H4 (cell line): ENCODE measurements around the gene GGN. TPM values are rescaled to one million over a fixed set of nuclear protein-coding genes. Genes with fewer than 3 reads are reported as not detected.

ENCODE experiments used
- total RNA-seq: library from RNA; depleted of rRNA; stranded (reverse); fragments of >200 nt; shearing (Covaris generic); gene quantifications from 2 replicates; pipeline ENCODE4 v1.2.3, GENCODE V29; 2014; rRNA removed

GGN gene
- total RNA-seq, 1 experiment from 2014 or later, result 0.08 TPM

Other genes starting within 250 kb of the GGN start
- 5.1 and 7.2 TPM in 2 replicates for gene DPF1, start 163.8 kb downstream of the GGN start, total RNA-seq
- gene PPP1R14A, start 131.7 kb downstream of the GGN start, total RNA-seq, result not detected in 2 replicates
- gene SPINT2, start 123.5 kb downstream of the GGN start, total RNA-seq, result 1.1 TPM in 1 of 2 replicates, not detected in the other
- gene C19orf33, start 83.8 kb downstream of the GGN start, total RNA-seq, result 2.7 TPM in 1 of 2 replicates, not detected in the other
- 138 and 146 TPM in 2 replicates for gene YIF1B, start 72.1 kb downstream of the GGN start, total RNA-seq
- 0.04 TPM in 1 of 2 replicates, not detected in the other for gene KCNK6, start 68.2 kb downstream of the GGN start, total RNA-seq
- gene CATSPERG, start 52.2 kb downstream of the GGN start, total RNA-seq, result 2.0 TPM in 1 of 2 replicates, not detected in the other
- gene PSMD8, start 13.5 kb downstream of the GGN start, total RNA-seq, result 743 and 838 TPM in 2 replicates
- 0.10 and 1.4 TPM in 2 replicates for gene SPRED3, start 663 bp upstream of the GGN start, total RNA-seq
- 15.6 and 19.7 TPM in 2 replicates for gene FAM98C, start 15.1 kb upstream of the GGN start, total RNA-seq
- 0.62 TPM in 1 of 2 replicates, not detected in the other for gene RASGRP4, start 38.2 kb upstream of the GGN start, total RNA-seq
- gene RYR1, start 45.7 kb upstream of the GGN start, total RNA-seq, result not detected in 2 replicates
- gene MAP4K1, start 229.9 kb upstream of the GGN start, total RNA-seq, result 0.29 and 3.0 TPM in 2 replicates
- gene EIF3K, start 231.2 kb upstream of the GGN start, total RNA-seq, result 980 and 1,233 TPM in 2 replicates